HepG2 (cell line): ENCODE measurements around the gene CDC34. TPM values are rescaled to one million over a fixed set of nuclear protein-coding genes. Genes with fewer than 3 reads are reported as not detected.

Source experiments
- ARID5B ChIP-seq: IDR thresholded peaks from 2 replicates; pipeline ENCODE4 v1.4.0; 2020; ENCODE audit warnings: mild to moderate bottlenecking, missing genetic modification reagents
- ELF1 ChIP-seq: sonication (generic); formaldehyde crosslinking; IDR thresholded peaks from 2 replicates; pipeline ENCODE4 v1.4.0; 2020; ENCODE audit warnings: missing genetic modification reagents
- ELF4 ChIP-seq: sonication (generic); formaldehyde crosslinking; IDR thresholded peaks from 2 replicates; pipeline ENCODE4 v1.5.0; 2020; ENCODE audit warnings: missing genetic modification reagents, mild to moderate bottlenecking, moderate library complexity, borderline replicate concordance
- ETV5 ChIP-seq: IDR thresholded peaks from 2 replicates; pipeline ENCODE4 v1.6.1; 2018; ENCODE audit warnings: missing biosample characterization, missing genetic modification reagents, inconsistent platforms, borderline replicate concordance
- FOXO1 ChIP-seq: sonication (generic); formaldehyde crosslinking; IDR thresholded peaks from 2 replicates; pipeline ENCODE4 v1.4.0; 2020; ENCODE audit warnings: missing genetic modification reagents
- RXRA ChIP-seq: sonication (generic); formaldehyde crosslinking; IDR thresholded peaks from 2 replicates; pipeline ENCODE4 v1.5.1; 2020; ENCODE audit warnings: missing genetic modification reagents
- RXRB ChIP-seq: IDR thresholded peaks from 2 replicates; pipeline ENCODE4 v1.6.1; 2016; ENCODE audit warnings: borderline replicate concordance, missing genetic modification reagents, missing compliant biosample characterization
- ZMYM3 ChIP-seq: sonication (generic); formaldehyde crosslinking; IDR thresholded peaks from 2 replicates; pipeline ENCODE4 v1.5.1; 2020; ENCODE audit warnings: mild to moderate bottlenecking, missing genetic modification reagents
- ZNF24 ChIP-seq: fragments of 450-650 bp; IDR thresholded peaks from 2 replicates; pipeline ENCODE4 v1.6.1; 2017; ENCODE audit warnings: antibody characterized with exemption, mild to moderate bottlenecking
- polyA plus RNA-seq, 8 experiments: library from polyadenylated mRNA; depleted of rRNA in 3 of 8; stranded (reverse) in 7 of 8; unstranded in 1 of 8; fragments of >200 nt; fragmentation: Illumina TruSeq in 4 of 8; extraction: Trizol in 4 of 8; gene quantifications; 2 replicates each; pipeline versions ENCODE4 v1.2.1 to v1.2.3, GENCODE V29; 2011 to 2016; ENCODE audit warnings: low read depth in 4 of 8, missing spikeins in 1 of 8, mixed read lengths in 1 of 8; ENCODE audit not compliant: insufficient read depth in 1 of 8
- total RNA-seq, 5 experiments: library from RNA; depleted of rRNA; stranded (reverse); fragments of >200 nt; fragmentation: Illumina TruSeq; extraction: Trizol; gene quantifications; 2 replicates each; pipeline ENCODE4 v1.2.3, GENCODE V29; 2016; ENCODE audit warnings: low read depth in 1 of 5

CDC34 gene
- total and polyA plus RNA-seq, 2 of the 13 experiments (the other 11 are each of a cell fraction or from before 2014, with no cell fraction given), result 138 to 150 TPM

DNA sequence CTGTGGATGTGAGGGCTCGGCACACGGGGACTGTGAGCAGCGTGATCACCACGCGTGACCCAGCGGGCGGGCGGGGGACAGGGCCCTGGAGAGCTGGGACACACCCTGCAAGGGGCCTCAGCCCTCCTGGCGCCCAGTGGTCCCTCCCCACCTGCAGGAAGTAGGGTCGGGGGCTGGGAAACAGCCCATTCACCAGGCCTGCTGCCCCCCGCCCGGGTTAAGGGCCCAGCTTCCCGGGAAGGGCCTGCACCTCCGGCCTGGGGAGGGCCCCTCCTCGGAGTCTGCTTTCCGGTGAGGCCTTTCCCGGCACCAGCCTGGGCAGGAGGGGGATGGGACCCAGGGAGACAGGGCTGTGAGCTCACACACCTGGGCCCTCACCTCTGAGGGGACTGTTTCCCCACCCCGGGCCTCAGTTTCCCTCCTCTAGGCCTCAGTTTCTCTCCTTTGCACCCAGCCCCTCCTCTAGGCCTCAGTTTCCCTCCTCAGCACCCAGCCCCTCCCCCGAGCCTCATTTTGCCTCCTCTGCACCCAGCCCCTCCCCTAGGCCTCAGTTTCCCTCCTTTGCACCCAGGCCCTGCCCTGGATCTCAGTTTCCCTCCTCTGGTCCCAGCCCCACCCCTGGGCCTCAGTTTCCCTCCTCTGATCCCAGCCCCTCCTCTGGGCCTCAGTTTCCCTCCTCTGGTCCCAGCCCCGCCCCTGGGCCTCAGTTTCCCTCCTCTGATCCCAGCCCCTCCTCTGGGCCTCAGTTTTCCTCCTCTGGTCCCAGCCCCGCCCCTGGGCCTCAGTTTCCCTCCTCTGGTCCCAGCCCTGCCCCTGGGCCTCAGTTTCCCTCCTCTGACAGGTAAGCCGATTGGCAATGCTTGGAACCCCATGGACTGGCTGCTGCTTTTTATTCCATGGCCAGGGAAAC lies 37.1 kb upstream of the CDC34 start (continued):
- TF ChIP-seq ELF4 (CRISPR knock-in tag) (no peak), ELF1 (0 out of 2 replicates have a peak, but pooled peaks have one; percentile 20), FOXO1 (CRISPR knock-in tag) (0 out of 2 replicates have a peak, but pooled peaks have one; percentile 28), ETV5 (peak; percentile 83), ARID5B (peak; percentile 43), RXRA (peak; percentile 49; the same call in 1 of the 2 replicates), ZMYM3 (CRISPR knock-in tag) (0 out of 2 replicates have a peak, but pooled peaks have one; percentile 24), ZNF24 (no peak), RXRB (peak; percentile 21; the same call in 1 of the 2 replicates)
